Measurements from ENCODE around the gene FERD3L.

- TF ChIP-seq FOXP1 (CRISPR knock-in tag; IDR thresholded peaks at IDR 0.05; ENCODE audit: borderline replicate concordance) (no peak), TEAD4 (CRISPR knock-in tag; IDR thresholded peaks at IDR 0.05) (no peak), CTCF (IDR thresholded peaks at IDR 0.05) (no peak), PREB (CRISPR knock-in tag; IDR thresholded peaks at IDR 0.05; ENCODE audit: borderline replicate concordance) (no peak), MAX (CRISPR knock-in tag; IDR thresholded peaks at IDR 0.05) (no peak), ZNF121 (CRISPR knock-in tag; IDR thresholded peaks at IDR 0.05) (no peak), ATF3 (CRISPR knock-in tag; conservative IDR thresholded peaks at IDR 0.05) (no peak), GABPB1 (CRISPR knock-in tag; IDR thresholded peaks at IDR 0.05) (no peak), ZNF232 (CRISPR knock-in tag; IDR thresholded peaks at IDR 0.05) (no peak)
These were observed 39.7 kb downstream of the FERD3L start for GRCh38 chr7:19105546-19105945.

All from WTC11 (cell line).